GM23338 (cell line): ENCODE measurements around the gene CHD2. TPM values are rescaled to one million over a fixed set of nuclear protein-coding genes. Genes with fewer than 3 reads are reported as not detected.

Source experiments
- ATAC-seq: fragments of 200-7000 bp; cut with Tn5 transposase; 3 replicates; pipeline ENCODE4 v1.9.1; 2020
- DNase-seq: peaks from one replicate; pipeline ENCODE4 v3.0.0-alpha.2; 2015; ENCODE audit warnings: low spot score
- H2AFZ ChIP-seq: fragments of 200-600 bp; sonication (generic); 2 replicates; pipeline ENCODE4 v1.8.0; 2016; ENCODE audit warnings: antibody characterized with exemption, mild to moderate bottlenecking, moderate library complexity
- H3F3A ChIP-seq: fragments of 200-600 bp; sonication (generic); replicated peaks from 2 replicates; pipeline ENCODE4 v1.8.0; 2017; ENCODE audit warnings: antibody characterized with exemption, mixed run types, low read depth
- H3K27ac ChIP-seq: fragments of 200-600 bp; sonication (generic); 2 replicates; pipeline ENCODE4 v1.6.1; 2016; ENCODE audit warnings: low read depth
- H3K27me3 ChIP-seq: fragments of 200-600 bp; sonication (generic); 2 replicates; pipeline ENCODE4 v1.8.0; 2016; ENCODE audit warnings: mild to moderate bottlenecking, mixed run types, moderate library complexity; ENCODE audit not compliant: insufficient read depth
- H3K36me3 ChIP-seq: fragments of 200-600 bp; sonication (generic); 2 replicates; pipeline ENCODE4 v1.8.0; 2016; ENCODE audit warnings: mild to moderate bottlenecking; ENCODE audit not compliant: insufficient read depth
- H3K4me1 ChIP-seq: fragments of 200-600 bp; sonication (generic); 2 replicates; pipeline ENCODE4 v1.8.0; 2016; ENCODE audit warnings: mild to moderate bottlenecking, moderate library complexity; ENCODE audit not compliant: insufficient read depth
- H3K4me2 ChIP-seq: fragments of 200-600 bp; sonication (generic); 2 replicates; pipeline ENCODE4 v1.7.1; 2017; ENCODE audit warnings: mixed run types
- H3K4me3 ChIP-seq: fragments of 200-600 bp; sonication (generic); 2 replicates; pipeline ENCODE4 v1.6.1; 2016; ENCODE audit warnings: mixed run types
- H3K79me2 ChIP-seq: fragments of 200-600 bp; sonication (generic); replicated peaks from 2 replicates; pipeline ENCODE4 v1.8.0; 2017; ENCODE audit warnings: mild to moderate bottlenecking; ENCODE audit not compliant: insufficient read depth
- H3K9me2 ChIP-seq: fragments of 200-600 bp; sonication (generic); 2 replicates; pipeline ENCODE4 v1.8.0; 2017; ENCODE audit not compliant: insufficient read depth
- H4K20me1 ChIP-seq: fragments of 200-600 bp; sonication (generic); replicated peaks from 2 replicates; pipeline ENCODE4 v1.8.0; 2017; ENCODE audit warnings: mild to moderate bottlenecking; ENCODE audit not compliant: insufficient read depth
- H3K27ac Mint-ChIP-seq: 2 replicates; pipeline ENCODE4 v1.8.0; 2020; ENCODE audit warnings: inconsistent platforms, mild to moderate bottlenecking, moderate library complexity, mixed read lengths
- H3K27me3 Mint-ChIP-seq: 3 replicates; pipeline ENCODE4 v1.8.0; 2022; ENCODE audit warnings: low read depth, mild to moderate bottlenecking, moderate library complexity, mixed read lengths, inconsistent platforms; ENCODE audit not compliant: insufficient read depth, poor library complexity
- H3K36me3 Mint-ChIP-seq: 3 replicates; pipeline ENCODE4 v1.8.0; 2021; ENCODE audit warnings: low read depth, mild to moderate bottlenecking, inconsistent platforms, moderate library complexity, mixed read lengths
- H3K4me1 Mint-ChIP-seq: 3 replicates; pipeline ENCODE4 v1.8.0; 2020; ENCODE audit warnings: mild to moderate bottlenecking, inconsistent platforms, mixed read lengths
- H3K4me3 Mint-ChIP-seq: 3 replicates; pipeline ENCODE4 v1.8.0; 2021; ENCODE audit warnings: moderate library complexity, mild to moderate bottlenecking, inconsistent platforms, mixed read lengths
- H3K9me3 Mint-ChIP-seq: 3 replicates; pipeline ENCODE4 v1.8.0; 2020; ENCODE audit warnings: moderate library complexity, mild to moderate bottlenecking, inconsistent platforms, mixed read lengths
- CREB1 ChIP-seq: fragments of 250-450 bp; sonication (Bioruptor Pico); IDR thresholded peaks from 2 replicates; pipeline ENCODE4 v1.5.0; 2020; ENCODE audit warnings: low read depth, mild to moderate bottlenecking, moderate library complexity
- EZH2 ChIP-seq: fragments of 200-600 bp; sonication (generic); IDR thresholded peaks from one replicate; pipeline ENCODE4 v1.8.0; 2017; ENCODE audit warnings: antibody characterized with exemption, mild to moderate bottlenecking, low read depth; ENCODE audit not compliant: unreplicated experiment
- EZH2phosphoT487 ChIP-seq: fragments of 200-600 bp; sonication (generic); IDR thresholded peaks from one replicate; pipeline ENCODE4 v1.8.1; 2018; ENCODE audit warnings: antibody characterized with exemption; ENCODE audit not compliant: unreplicated experiment
- JUNB ChIP-seq: IDR thresholded peaks from one replicate; pipeline ENCODE4 v1.6.1; 2016; ENCODE audit warnings: antibody characterized with exemption; ENCODE audit not compliant: unreplicated experiment
- NANOG ChIP-seq: IDR thresholded peaks from 2 replicates; pipeline ENCODE4 v1.6.1; 2016; ENCODE audit warnings: antibody characterized with exemption, borderline replicate concordance
- POLR2AphosphoS5 ChIP-seq: IDR thresholded peaks from 2 replicates; pipeline ENCODE4 v1.6.1; 2016; ENCODE audit warnings: antibody characterized with exemption, low read depth
- STAT1 ChIP-seq: IDR thresholded peaks from one replicate; pipeline ENCODE4 v1.6.1; 2016; ENCODE audit warnings: antibody characterized with exemption; ENCODE audit not compliant: unreplicated experiment
- ZNF114 ChIP-seq: fragments of 250-450 bp; sonication (Bioruptor Pico); IDR thresholded peaks from 2 replicates; pipeline ENCODE4 v1.5.0; 2020; ENCODE audit warnings: mild to moderate bottlenecking, moderate library complexity
- ZNF331 ChIP-seq: fragments of 250-450 bp; sonication (Bioruptor Pico); IDR thresholded peaks from 2 replicates; pipeline ENCODE4 v1.5.0; 2020; ENCODE audit warnings: low read depth, mild to moderate bottlenecking, moderate library complexity
- polyA plus RNA-seq: library from polyadenylated mRNA; unstranded; fragments of >200 nt; fragmentation: Nextera tagmentation; extraction: Ambion mirVana; gene quantifications from 2 replicates; pipeline ENCODE4 v1.2.1, GENCODE V29; 2016
- total RNA-seq: library from RNA; depleted of rRNA; stranded (reverse); fragments of >200 nt; shearing (Covaris generic); gene quantifications from 2 replicates; pipeline ENCODE4 v1.2.3, GENCODE V29; 2014
- TF ChIP-seq, protein P1 (sequence below), 2 experiments: fragments of 200-600 bp in 1 of 2; sonication (generic) in 1 of 2; conservative IDR thresholded peaks; 2 replicates each; pipeline versions ENCODE4 v1.5.1 to v1.6.1; 2016 to 2017; ENCODE audit warnings: antibody characterized with exemption in 2 of 2, low read depth in 2 of 2, mild to moderate bottlenecking in 2 of 2, moderate library complexity in 1 of 2
- TF ChIP-seq, protein P2 (sequence below): IDR thresholded peaks from 2 replicates; pipeline ENCODE4 v1.6.1; 2016; ENCODE audit warnings: antibody characterized with exemption
- TF ChIP-seq, protein P3 (sequence below): IDR thresholded peaks from one replicate; pipeline ENCODE4 v1.6.1; 2018; ENCODE audit warnings: antibody characterized with exemption; ENCODE audit not compliant: unreplicated experiment
- TF ChIP-seq, protein P4 (sequence below): fragments of 250-450 bp; sonication (Bioruptor Pico); IDR thresholded peaks from 2 replicates; pipeline ENCODE4 v1.5.0; 2020; ENCODE audit warnings: mild to moderate bottlenecking, moderate library complexity

Gene CHD2
- total and polyA plus RNA-seq, 2 experiments from 2014 or later, result 119 to 130 TPM

DNA sequence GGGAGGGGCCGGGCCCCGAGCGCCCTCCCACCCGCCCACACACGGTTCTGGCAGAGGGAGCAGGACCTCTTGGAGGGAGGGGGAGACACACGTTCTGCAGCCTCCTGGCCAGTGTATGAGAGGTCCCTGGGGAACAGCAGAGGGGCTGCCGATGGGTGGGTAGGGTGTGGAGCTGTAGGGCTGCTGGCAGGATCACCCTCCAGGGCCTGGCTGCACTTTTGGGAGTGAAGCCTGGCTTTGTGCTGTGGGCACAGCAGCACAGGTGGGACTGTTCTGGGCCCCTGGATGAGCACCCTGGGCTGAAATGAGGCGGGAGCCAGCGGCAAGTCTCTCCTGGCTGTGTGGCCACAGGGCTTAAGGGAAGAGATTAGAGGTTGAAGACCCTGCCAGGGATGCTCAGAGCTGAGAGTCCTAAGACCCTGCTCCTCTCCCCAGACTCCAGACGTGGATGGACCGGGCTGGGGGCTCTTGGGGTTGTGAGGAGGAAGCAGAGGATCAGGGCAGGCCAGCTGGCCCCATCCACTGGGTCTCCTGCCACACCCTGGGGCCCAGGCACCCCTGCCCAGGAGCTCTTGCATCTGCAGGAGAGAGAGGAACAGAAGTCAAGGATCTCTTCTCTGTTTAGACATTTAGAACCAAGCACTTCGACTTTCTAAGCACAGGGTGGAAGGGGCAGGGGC is 143.6 kb downstream of the CHD2 start:
- TF ChIP-seq POLR2AphosphoS5, result no peak
- no peak for TF ChIP-seq JUNB
- TF ChIP-seq, protein P1, sequence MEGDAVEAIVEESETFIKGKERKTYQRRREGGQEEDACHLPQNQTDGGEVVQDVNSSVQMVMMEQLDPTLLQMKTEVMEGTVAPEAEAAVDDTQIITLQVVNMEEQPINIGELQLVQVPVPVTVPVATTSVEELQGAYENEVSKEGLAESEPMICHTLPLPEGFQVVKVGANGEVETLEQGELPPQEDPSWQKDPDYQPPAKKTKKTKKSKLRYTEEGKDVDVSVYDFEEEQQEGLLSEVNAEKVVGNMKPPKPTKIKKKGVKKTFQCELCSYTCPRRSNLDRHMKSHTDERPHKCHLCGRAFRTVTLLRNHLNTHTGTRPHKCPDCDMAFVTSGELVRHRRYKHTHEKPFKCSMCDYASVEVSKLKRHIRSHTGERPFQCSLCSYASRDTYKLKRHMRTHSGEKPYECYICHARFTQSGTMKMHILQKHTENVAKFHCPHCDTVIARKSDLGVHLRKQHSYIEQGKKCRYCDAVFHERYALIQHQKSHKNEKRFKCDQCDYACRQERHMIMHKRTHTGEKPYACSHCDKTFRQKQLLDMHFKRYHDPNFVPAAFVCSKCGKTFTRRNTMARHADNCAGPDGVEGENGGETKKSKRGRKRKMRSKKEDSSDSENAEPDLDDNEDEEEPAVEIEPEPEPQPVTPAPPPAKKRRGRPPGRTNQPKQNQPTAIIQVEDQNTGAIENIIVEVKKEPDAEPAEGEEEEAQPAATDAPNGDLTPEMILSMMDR (conservative IDR thresholded peaks at IDR 0.05; ENCODE audit: low read depth in 2 of 2), result no peak
- TF ChIP-seq CREB1 (CRISPR knock-in tag), result no peak
- TF ChIP-seq STAT1, result no peak
- TF ChIP-seq, protein P2, sequence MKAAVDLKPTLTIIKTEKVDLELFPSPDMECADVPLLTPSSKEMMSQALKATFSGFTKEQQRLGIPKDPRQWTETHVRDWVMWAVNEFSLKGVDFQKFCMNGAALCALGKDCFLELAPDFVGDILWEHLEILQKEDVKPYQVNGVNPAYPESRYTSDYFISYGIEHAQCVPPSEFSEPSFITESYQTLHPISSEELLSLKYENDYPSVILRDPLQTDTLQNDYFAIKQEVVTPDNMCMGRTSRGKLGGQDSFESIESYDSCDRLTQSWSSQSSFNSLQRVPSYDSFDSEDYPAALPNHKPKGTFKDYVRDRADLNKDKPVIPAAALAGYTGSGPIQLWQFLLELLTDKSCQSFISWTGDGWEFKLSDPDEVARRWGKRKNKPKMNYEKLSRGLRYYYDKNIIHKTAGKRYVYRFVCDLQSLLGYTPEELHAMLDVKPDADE, result no peak
- TF ChIP-seq NANOG, result no peak
- no peak for TF ChIP-seq ZNF331 (CRISPR knock-in tag)
- no peak for TF ChIP-seq EZH2phosphoT487
- TF ChIP-seq, protein P3, sequence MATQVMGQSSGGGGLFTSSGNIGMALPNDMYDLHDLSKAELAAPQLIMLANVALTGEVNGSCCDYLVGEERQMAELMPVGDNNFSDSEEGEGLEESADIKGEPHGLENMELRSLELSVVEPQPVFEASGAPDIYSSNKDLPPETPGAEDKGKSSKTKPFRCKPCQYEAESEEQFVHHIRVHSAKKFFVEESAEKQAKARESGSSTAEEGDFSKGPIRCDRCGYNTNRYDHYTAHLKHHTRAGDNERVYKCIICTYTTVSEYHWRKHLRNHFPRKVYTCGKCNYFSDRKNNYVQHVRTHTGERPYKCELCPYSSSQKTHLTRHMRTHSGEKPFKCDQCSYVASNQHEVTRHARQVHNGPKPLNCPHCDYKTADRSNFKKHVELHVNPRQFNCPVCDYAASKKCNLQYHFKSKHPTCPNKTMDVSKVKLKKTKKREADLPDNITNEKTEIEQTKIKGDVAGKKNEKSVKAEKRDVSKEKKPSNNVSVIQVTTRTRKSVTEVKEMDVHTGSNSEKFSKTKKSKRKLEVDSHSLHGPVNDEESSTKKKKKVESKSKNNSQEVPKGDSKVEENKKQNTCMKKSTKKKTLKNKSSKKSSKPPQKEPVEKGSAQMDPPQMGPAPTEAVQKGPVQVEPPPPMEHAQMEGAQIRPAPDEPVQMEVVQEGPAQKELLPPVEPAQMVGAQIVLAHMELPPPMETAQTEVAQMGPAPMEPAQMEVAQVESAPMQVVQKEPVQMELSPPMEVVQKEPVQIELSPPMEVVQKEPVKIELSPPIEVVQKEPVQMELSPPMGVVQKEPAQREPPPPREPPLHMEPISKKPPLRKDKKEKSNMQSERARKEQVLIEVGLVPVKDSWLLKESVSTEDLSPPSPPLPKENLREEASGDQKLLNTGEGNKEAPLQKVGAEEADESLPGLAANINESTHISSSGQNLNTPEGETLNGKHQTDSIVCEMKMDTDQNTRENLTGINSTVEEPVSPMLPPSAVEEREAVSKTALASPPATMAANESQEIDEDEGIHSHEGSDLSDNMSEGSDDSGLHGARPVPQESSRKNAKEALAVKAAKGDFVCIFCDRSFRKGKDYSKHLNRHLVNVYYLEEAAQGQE, result no peak
- TF ChIP-seq, protein P4, sequence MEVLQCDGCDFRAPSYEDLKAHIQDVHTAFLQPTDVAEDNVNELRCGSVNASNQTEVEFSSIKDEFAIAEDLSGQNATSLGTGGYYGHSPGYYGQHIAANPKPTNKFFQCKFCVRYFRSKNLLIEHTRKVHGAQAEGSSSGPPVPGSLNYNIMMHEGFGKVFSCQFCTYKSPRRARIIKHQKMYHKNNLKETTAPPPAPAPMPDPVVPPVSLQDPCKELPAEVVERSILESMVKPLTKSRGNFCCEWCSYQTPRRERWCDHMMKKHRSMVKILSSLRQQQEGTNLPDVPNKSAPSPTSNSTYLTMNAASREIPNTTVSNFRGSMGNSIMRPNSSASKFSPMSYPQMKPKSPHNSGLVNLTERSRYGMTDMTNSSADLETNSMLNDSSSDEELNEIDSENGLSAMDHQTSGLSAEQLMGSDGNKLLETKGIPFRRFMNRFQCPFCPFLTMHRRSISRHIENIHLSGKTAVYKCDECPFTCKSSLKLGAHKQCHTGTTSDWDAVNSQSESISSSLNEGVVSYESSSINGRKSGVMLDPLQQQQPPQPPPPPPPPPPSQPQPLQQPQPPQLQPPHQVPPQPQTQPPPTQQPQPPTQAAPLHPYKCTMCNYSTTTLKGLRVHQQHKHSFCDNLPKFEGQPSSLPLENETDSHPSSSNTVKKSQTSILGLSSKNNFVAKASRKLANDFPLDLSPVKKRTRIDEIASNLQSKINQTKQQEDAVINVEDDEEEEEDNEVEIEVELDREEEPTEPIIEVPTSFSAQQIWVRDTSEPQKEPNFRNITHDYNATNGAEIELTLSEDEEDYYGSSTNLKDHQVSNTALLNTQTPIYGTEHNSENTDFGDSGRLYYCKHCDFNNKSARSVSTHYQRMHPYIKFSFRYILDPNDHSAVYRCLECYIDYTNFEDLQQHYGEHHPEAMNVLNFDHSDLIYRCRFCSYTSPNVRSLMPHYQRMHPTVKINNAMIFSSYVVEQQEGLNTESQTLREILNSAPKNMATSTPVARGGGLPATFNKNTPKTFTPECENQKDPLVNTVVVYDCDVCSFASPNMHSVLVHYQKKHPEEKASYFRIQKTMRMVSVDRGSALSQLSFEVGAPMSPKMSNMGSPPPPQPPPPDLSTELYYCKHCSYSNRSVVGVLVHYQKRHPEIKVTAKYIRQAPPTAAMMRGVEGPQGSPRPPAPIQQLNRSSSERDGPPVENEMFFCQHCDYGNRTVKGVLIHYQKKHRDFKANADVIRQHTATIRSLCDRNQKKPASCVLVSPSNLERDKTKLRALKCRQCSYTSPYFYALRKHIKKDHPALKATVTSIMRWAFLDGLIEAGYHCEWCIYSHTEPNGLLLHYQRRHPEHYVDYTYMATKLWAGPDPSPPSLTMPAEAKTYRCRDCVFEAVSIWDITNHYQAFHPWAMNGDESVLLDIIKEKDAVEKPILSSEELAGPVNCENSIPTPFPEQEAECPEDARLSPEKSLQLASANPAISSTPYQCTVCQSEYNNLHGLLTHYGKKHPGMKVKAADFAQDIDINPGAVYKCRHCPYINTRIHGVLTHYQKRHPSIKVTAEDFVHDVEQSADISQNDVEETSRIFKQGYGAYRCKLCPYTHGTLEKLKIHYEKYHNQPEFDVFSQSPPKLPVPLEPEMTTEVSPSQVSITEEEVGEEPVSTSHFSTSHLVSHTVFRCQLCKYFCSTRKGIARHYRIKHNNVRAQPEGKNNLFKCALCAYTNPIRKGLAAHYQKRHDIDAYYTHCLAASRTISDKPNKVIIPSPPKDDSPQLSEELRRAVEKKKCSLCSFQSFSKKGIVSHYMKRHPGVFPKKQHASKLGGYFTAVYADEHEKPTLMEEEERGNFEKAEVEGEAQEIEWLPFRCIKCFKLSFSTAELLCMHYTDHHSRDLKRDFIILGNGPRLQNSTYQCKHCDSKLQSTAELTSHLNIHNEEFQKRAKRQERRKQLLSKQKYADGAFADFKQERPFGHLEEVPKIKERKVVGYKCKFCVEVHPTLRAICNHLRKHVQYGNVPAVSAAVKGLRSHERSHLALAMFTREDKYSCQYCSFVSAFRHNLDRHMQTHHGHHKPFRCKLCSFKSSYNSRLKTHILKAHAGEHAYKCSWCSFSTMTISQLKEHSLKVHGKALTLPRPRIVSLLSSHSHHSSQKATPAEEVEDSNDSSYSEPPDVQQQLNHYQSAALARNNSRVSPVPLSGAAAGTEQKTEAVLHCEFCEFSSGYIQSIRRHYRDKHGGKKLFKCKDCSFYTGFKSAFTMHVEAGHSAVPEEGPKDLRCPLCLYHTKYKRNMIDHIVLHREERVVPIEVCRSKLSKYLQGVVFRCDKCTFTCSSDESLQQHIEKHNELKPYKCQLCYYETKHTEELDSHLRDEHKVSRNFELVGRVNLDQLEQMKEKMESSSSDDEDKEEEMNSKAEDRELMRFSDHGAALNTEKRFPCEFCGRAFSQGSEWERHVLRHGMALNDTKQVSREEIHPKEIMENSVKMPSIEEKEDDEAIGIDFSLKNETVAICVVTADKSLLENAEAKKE (CRISPR knock-in tag), result no peak
- TF ChIP-seq ZNF114 (CRISPR knock-in tag), result no peak
- TF ChIP-seq EZH2, result no peak
- H3K27ac ChIP-seq, result no peak overlapping the region
- peaks cover 66% of the 10 kb centered on the region for H3K36me3 Mint-ChIP-seq

More for the DNA sequence above, 143.6 kb downstream of the CHD2 start:
- Histone ChIP-seq H3K27me3 (no peaks in the 10 kb centered on the region), H3K36me3 (peaks cover 3% of the 10 kb centered on the region; the same call in 1 of the 2 replicates), H3K79me2 (no peaks in the 10 kb centered on the region), H3K9me2 (no peaks in the 10 kb centered on the region), H3K4me1 (no peaks in the 10 kb centered on the region), H3K4me3 (no peak overlapping the region), H3K4me2 (no peak overlapping the region), H3F3A (no peaks in the 10 kb centered on the region), H4K20me1 (peaks cover 6% of the 10 kb centered on the region; the same call in 1 of the 2 replicates), H2AFZ (no peak overlapping the region)
- DNase-seq (no peak), ATAC-seq (peak; percentile 20)
- Mint-ChIP-seq H3K27me3 (peaks cover 16% of the 10 kb centered on the region), H3K4me3 (no peak overlapping the region), H3K27ac (no peak overlapping the region), H3K4me1 (peaks cover 3% of the 10 kb centered on the region; the same call in 1 of the 3 replicates), H3K9me3 (peaks cover 19% of the 10 kb centered on the region)
